ENCODE results near the gene NCMAP. TPM values are rescaled to one million over a fixed set of nuclear protein-coding genes. Genes with fewer than 3 reads are reported as not detected.

Gene NCMAP
- total RNA-seq, 3 donors from 2014 or later: 0.16 to 8.2 (median 0.98) TPM

- Histone ChIP-seq H3K27me3 (no peaks in the 10 kb centered on the region), H3K9me3 (no peaks in the 10 kb centered on the region), H3K27ac (peak within 1 kb of the TSS; percentile 100), H3K36me3 (peaks cover 12% of the 10 kb centered on the region), H3K4me1 (peaks cover 0 to 22% of the 10 kb centered on the region in 2 donors), H3K4me3 (peak within 1 kb of the TSS; percentile 93 to 99 (median 96))
- peak; percentile 99 to 100 for DNase-seq (ENCODE audit: low spot score in 2 of 2)
- intact Hi-C loops (cut with DNase I; ENCODE audit: low total_unique reads): no loop called here
- TF ChIP-seq CTCF (IDR thresholded peaks at IDR 0.05): peak; percentile 7 to 25 (median 20)
- peak; percentile 100 for TF ChIP-seq POLR2A (IDR thresholded peaks at IDR 0.05)
- TF ChIP-seq POLR2AphosphoS5 (IDR thresholded peaks at IDR 0.05): peak; percentile 100
Measured at GRCh38 chr1:24642481-24643362, 86.8 kb downstream of the NCMAP start, which contains the start of gene SRRM1. TSS of gene SRRM1 (plus strand) at chr1:24643302. CDS start at chr1:24643327, 25 bp downstream.

GRCh38 chr1:24643363-24644099 is 87.6 kb downstream of the NCMAP start:
- Histone ChIP-seq H3K27ac (peak overlapping the region; percentile 92 to 100), H3K4me3 (peak overlapping the region; percentile 93 to 99 (median 96)), H3K36me3 (peaks cover 12% of the 10 kb centered on the region), H3K4me1 (peaks cover 0 to 22% of the 10 kb centered on the region in 2 donors), H3K9me3 (no peaks in the 10 kb centered on the region), H3K27me3 (no peaks in the 10 kb centered on the region)
- no peak for DNase-seq (ENCODE audit: low spot score in 2 of 2)
- no peak for TF ChIP-seq POLR2A (IDR thresholded peaks at IDR 0.05)
- peak in 1 of 3 donors; percentile 14 for TF ChIP-seq POLR2AphosphoS5 (IDR thresholded peaks at IDR 0.05)
- intact Hi-C loops (cut with DNase I; ENCODE audit: low total_unique reads): no loop called here

- Histone ChIP-seq H3K9me3 (no peaks in the 10 kb centered on the region), H3K27me3 (no peaks in the 10 kb centered on the region), H3K4me1 (peaks cover 0 to 22% of the 10 kb centered on the region in 2 donors), H3K27ac (peak overlapping the region; percentile 92 to 100), H3K36me3 (peaks cover 12% of the 10 kb centered on the region), H3K4me3 (peak overlapping the region; percentile 93 to 99 (median 96))
- TF ChIP-seq CTCF (IDR thresholded peaks at IDR 0.05): no peak
- TF ChIP-seq POLR2A (IDR thresholded peaks at IDR 0.05): no peak
- TF ChIP-seq POLR2AphosphoS5 (IDR thresholded peaks at IDR 0.05): no peak
- DNase-seq (ENCODE audit: low spot score in 2 of 2): no peak
- intact Hi-C loops (cut with DNase I; ENCODE audit: low total_unique reads): no loop called here
Measured at GRCh38 chr1:24644100-24644384, 88.2 kb downstream of the NCMAP start.

- Histone ChIP-seq H3K36me3 (peaks cover 12% of the 10 kb centered on the region), H3K27ac (no peak overlapping the region), H3K9me3 (no peaks in the 10 kb centered on the region), H3K27me3 (no peaks in the 10 kb centered on the region), H3K4me3 (no peak overlapping the region), H3K4me1 (peaks cover 0 to 16% of the 10 kb centered on the region in 2 donors)
- intact Hi-C loops (cut with DNase I; ENCODE audit: low total_unique reads): no loop called here
- no peak for TF ChIP-seq CTCF (IDR thresholded peaks at IDR 0.05)
- no peak for TF ChIP-seq POLR2AphosphoS5 (IDR thresholded peaks at IDR 0.05)
- no peak for TF ChIP-seq POLR2A (IDR thresholded peaks at IDR 0.05)
- DNase-seq (ENCODE audit: low spot score in 2 of 2): no peak
Measured at GRCh38 chr1:24648919-24649318, 93.0 kb downstream of the NCMAP start.

GRCh38 chr1:24652382-24652781 is 96.5 kb downstream of the NCMAP start:
- H3K9me3 ChIP-seq: no peaks in the 10 kb centered on the region
- H3K27me3 ChIP-seq: no peaks in the 10 kb centered on the region
- H3K4me1 ChIP-seq: no peaks in the 10 kb centered on the region
- H3K27ac ChIP-seq: no peak overlapping the region
- H3K36me3 ChIP-seq: peaks cover 18% of the 10 kb centered on the region
- TF ChIP-seq POLR2A (IDR thresholded peaks at IDR 0.05) (no peak), CTCF (IDR thresholded peaks at IDR 0.05) (no peak), POLR2AphosphoS5 (IDR thresholded peaks at IDR 0.05) (no peak)
- no peak for DNase-seq (ENCODE audit: low spot score in 2 of 2)
- no peak overlapping the region for H3K4me3 ChIP-seq
- intact Hi-C loops (cut with DNase I; ENCODE audit: low total_unique reads): no loop called here

Measured in breast epithelium (tissue), 4 donors.